GM18519 (cell line): ENCODE data around the gene GBX1.

Source experiments
- ATAC-seq: cut with Tn5 transposase; IDR thresholded peaks from one replicate; pipeline ENCODE4 v1.9.1; 2021; ENCODE audit warnings: mild to moderate bottlenecking, moderate library complexity; ENCODE audit not compliant: unreplicated experiment, low FRiP score

GBX1 gene

DNA sequence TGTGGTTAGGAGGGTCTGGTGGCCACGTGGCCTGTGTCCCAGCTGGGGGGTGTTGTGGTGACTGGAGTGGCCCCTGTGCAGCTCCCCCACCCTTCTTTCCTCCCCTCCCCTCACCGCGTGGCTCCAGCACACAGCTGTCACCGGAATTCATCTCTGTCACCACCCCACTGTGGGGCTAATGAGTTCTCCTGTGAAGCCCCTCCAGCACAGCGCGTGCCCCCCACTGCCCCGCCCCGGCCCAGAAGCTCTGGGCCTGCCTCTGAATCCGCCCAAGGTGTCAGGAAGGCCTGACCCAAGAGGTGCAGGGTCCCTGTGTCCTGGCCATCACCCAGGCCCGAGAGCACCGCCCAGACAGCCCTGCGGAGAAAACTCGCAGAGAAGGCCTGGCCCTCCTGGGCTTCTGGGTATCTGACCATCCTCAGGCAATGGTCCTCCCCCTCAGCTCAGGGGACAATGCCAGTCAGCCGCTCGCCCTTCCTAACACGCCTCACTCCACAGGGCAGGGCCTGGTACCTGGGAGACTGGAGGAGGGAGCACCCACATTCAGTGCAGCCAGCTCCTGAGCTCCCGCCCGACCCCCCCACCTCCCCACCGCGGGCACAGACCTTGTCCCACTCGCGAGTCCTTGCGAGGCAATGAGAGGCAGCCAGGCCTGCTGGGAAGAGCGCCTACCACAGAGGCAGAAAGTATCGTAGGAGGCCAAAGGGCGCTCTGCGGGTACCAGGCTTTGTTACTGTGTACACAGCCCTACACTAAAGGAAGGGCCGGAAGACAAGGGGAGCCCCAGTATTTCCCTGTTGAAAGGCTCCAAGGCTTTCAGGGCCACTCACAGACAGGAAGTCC, 38.2 kb downstream of the GBX1 start:
- ATAC-seq, result no peak

DNA sequence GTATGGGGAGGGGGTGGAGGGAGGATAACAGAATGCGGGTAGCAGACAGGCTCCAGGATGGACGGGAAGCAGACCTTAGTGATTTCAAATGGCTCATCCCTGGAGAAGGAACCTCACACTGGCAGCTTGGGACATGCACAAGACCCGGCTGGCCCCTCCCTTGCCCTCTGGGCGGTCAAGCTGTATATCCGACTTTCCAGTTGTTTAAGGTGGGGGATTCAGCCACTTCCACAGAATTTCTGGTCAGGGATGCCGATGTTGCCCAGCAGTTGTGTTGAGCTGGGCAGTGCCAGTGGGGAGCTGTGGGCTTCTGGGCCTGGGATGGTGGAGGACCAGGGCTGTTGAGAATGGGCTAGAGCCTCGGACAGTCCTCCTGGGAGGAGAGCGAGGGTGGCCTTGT, 38.8 kb downstream of the GBX1 start:
- no peak for ATAC-seq

DNA sequence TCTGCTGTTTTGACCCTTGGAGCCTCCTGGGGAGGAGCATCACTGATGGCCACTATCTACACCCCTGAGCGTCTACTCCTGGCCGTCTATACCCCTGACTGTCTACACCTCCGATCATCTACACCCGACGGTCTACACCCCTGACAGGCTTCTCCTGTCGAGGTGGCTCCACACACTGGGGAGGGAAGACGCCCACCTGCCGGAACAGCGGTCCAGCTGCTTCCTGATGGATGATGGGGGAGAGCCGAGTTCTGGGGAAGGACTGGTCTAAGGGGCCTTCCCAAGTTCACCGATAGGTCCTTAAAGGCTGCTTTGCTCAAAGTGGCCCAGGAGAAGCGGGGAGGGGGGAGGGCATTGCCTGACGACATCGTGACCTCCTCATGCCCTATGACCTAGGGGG, 39.4 kb downstream of the GBX1 start:
- ATAC-seq, result no peak

DNA sequence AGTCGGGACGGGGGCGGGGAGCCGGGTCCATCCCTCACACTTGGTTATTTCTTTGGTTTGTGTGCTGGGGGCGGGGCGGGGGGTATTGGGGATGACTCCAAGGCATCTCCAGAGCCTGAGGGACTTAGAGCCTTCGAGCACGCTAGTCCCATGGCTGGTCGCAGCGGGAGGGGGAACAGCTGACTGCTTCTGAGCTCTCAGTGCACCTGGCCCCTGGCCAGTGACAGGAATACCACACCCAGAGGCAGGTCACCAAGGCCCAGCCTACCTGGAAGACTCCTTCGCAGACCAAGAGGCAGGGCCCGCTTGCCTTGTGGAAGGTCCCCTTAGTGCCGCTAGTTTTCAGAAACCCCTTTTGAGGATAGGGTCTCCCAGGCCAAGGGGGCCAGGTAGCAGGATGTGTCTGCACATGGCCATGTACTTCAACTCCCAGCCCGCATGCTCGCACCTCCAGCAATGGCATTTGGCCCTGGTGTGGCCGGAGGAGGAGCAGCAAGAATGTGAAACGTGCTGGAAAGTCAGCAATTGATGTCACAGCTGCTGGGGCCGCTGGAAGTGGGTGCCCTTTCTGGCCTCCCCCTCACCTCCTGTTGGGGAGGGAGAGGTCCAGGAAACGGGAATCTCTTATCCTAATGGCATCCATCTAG, 40.9 kb downstream of the GBX1 start:
- ATAC-seq, result no peak

DNA sequence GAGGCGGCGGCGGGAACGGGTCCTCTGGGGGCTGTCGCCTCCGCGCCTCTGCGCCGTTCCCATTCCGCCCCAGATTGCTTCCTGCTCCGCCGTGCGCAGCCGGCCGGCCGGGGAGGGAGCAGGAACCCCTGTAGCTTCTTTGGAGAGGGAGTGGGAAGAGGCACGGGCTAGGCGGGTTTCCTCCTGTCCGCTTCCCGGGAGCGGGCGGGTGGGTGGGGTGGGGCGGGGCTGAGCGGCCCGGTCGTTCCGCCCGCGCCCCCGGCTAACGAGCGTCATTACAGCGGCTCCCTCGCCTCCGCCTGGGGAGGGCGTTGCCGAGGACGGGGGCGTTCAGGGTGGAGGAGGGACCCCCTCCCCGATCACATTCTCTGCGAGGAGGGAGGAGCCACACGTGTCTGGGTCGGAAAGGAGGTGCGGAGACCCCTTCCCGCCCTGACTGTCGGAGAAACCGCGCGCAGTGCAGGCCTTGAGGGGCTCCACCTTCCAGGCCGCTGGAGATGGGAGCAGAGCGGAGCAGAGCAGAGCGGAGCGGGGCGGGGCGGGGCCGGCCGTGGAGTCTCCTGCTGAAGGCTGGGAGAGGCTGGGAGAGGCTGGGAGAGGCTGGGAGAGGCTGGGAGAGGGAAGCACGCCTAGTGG, 41.5 kb downstream of the GBX1 start:
- no peak for ATAC-seq

DNA sequence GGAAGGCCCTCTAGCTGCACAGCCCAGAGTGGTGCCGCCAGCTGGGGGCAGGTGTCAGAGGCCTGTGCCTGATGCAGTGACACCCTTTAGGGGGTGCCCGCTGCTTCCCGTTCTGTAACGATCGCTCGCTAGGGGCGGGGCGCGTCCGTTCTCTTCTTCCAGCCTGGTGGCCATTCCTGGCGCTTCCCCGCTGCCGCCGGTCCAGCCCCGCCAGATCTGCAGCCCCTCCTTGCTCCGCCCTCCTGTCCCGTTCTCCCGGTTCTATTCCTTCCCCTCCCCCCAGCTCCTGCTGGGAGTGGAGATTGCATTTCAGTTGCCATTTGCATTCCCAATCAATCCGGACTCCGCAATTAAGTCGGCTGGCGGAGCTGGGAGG, 42.0 kb downstream of the GBX1 start:
- no peak for ATAC-seq

DNA sequence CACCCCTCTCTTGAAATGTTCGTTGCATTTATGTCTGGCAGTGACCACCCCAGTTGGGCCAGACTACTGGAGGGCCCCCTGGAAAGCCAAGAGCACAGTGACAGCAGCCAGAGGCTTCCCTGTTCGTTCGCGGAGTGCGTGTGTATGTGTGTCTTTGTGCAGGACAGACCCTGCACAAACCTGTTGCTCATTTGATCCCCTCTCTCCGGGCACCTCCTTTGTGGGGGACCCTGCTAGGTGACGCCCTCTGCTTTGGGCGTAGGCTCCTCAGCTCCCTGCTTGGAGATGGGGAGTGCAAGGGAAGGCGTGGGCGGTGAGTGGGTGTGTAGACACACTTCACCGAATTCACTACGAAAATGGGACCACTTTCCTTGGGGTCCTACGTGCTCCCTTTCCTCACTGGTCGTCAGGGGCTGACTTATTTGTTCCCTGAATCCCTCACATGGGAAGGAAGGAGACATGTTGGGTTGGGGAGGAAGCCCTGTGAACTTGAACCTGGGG, 42.5 kb downstream of the GBX1 start:
- no peak for ATAC-seq

DNA sequence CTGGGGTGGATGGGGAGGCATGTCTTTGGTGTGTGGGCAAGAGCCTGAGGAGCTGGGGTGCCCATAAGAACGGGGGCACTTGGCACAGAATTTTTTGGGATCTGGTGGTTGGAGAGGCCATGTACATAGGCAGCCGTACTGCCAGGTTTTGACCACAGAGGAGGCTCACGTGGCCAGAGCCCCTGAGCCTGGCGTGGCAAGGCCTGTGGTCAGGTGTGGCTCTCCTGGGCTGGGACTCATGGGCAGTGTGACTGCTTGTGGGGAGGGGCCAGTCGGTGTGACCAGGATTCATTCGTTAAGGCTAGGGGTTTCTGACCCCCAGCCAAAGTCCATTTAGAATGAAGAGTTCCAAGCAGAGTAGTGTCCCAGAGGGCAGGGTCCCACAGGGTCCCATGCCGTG, 43.0 kb downstream of the GBX1 start:
- no peak for ATAC-seq

DNA sequence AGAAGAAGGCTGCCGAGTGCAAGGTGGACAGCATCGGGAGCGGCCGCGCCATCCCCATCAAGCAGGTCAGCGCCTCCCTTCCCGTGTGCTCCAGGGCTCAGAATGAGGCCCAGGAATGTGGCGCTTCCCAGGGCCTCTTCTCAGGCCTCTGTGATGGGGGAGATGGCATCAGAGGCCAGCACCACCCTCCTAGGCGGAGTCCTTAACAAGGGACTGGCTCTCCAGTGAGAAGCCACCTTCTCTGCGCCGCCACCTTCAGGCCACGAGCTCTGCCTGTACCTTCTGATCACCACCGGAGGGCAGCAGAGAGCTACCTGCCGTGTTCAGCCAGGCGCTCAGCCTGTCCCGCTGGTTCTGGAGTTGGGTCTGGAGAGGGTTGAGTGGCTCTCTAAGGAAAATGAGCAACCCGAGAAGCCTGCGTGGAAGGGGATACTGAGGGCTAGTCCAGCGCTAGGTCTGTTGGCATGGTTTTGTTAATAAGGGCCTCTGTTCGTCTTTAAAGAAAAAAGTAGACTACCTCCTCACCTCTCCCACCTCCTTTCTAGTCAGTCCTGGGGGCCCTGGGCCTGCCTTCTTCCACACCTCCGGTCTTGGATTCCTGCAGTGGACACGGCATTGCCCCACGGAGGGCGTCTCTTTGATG, 43.6 kb downstream of the GBX1 start:
- ATAC-seq, result peak; percentile 69

DNA sequence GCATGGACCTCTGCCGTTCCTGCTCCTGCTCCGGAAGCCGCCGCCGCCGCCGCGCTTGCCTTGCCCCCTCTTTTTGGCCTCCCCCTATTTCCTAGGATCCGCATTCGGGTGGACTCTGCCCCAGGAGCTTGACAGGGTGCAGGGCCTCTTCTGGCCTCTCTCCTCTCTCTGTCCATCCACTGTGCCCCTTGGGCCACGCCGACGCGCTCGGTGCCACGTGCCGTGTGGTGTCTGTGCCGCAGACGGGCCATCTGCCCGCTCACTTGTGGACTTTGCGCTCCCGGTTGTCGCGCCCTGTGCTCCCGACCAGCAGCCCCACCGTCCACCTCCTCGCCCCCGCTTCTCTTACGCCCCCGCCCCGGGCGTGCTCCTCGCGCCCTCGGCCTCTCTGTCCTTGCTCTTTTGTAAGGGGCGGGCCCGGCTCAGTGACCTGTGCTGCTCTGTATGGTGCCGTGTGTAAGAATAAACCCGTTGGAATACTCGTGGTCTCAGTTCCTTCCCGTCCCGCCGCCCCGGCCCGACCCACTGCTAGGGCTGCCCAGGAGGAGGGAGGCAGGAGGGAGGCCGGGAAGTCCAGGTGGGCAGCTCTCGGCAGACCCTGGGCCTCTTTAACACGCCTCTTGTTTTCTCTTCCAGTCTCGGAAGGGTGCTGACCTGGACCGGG, 44.2 kb downstream of the GBX1 start:
- no peak for ATAC-seq

DNA sequence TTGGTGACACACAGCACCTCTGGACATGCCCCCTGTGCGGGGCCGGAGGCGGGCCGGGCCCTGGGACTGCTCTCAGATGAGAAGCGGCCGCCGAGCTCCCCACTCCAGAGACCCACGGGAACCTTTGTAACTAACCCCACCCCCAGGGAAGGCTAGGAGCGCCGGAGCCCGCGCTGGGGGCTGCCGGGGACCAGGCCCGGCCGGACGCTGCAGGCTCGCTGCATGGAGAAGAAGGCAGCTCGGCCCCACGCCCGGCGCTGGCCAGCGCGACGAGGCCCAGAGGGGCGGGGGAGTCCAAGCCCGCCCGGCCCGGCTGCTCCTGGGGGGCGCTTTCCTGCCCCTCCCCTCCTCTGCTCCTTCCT, 44.7 kb downstream of the GBX1 start:
- no peak for ATAC-seq

DNA sequence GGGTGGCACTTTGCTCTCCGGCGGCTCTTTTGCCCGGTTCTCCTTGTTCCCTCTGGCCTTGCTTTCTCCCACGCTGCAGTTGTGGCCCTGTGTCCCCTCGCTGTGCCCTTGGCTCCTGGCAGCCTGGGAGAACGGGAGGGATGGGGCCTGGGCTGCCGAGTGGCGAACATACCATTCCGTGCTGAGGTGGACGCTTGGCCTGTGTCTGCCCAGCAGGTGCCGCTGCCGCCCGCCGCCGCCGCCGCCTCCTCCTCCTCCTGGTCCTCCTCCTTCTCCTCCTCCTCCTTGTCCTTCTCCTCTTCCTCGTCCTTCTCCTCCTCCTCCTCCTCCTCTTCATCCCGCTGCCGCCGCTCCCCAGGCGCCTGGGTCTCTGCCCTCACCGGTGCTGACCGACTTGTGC, 45.2 kb downstream of the GBX1 start:
- no peak for ATAC-seq

DNA sequence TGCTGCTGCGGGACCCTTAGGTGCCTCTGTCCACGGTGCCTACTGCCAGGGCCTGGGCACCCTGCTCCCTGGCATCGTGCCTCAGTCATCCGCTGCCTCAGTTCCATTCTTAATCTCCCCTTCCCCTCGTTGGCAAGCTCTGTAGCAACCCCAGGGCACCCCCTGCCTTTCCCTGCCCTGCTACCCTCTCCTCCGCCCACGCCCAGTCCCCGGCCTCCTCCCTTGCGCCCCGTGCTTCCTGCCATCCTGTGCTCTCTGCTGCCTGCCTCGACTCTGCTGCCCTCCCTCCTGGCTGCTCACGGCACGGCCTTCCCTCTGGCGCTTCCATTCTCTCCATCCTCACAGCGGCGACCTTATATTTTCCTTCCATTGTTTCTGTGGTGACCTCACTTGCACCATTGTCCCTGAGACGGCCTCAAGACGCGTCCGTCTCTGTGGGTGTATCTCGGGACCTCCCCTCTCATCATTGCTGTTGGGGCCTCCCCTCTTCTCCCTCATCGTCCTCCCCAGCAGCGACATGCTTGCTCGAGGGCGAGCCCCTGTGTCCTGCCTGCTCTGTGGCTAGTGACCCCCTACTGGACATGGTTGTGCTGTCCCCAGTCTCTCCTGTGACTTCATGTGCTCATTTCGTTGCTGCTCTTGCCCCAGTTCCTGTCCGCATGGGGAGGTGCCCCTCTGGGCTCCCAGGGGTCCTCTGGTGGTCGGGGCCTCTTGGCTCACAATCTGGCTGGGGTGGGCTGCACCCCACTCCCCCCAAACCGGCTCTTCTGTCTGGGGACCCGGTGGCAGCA, 45.9 kb downstream of the GBX1 start:
- ATAC-seq, result no peak

DNA sequence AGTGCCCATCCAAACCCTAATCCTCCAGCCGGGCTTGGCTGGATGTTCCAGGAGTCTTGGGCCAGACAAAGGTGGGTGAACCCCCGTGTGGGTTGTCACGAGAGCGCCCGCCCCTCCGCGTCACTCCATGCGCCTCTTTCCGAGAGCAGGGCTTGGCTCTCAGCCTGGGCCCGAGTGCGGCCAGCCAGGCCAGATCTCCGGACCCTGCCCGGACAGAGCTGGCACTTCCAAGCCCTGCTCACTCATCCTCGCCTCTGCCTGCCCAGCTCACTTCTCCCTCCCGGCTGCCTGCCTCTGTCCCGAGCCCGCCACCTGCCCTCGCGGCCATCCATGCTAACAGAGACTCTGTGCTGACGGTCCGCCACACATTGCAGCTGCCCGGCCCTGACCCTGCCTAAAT, 46.6 kb downstream of the GBX1 start:
- ATAC-seq, result no peak

DNA sequence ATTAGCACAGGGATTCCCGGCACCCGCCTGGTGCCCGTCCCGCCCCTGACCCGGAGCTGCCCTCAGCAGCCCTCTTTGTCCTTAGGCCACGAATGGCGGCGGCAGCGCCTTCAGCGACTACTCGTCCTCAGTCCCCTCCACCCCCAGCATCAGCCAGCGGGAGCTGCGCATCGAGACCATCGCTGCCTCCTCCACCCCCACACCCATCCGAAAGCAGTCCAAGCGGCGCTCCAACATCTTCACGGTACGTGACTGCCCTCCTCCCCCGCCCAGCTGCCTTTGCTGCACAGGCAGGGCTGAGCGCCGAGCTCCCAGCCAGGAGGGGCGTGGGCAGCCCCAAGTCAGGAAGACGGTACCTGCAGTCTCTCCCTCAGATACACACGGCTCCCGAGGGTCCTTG, 47.6 kb downstream of the GBX1 start:
- no peak for ATAC-seq

DNA sequence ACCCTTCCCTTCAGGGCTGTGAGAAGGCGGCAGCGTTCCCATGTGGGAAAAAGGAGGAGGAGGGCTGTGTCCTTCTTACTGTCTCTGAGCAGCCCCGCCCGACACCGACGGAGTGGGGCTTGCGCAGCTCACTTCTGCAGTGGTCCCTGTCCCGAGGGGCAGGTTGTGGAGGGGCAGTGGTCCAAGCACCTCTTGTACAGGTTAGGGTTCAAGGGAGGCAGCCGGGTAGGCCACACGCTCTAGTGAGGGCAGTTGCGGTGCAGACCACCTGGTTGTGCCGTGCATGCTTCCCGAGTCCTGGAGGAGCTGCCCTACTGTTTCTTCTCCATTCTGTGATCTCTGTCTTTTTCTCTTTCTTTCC, 48.5 kb downstream of the GBX1 start:
- ATAC-seq, result no peak

DNA sequence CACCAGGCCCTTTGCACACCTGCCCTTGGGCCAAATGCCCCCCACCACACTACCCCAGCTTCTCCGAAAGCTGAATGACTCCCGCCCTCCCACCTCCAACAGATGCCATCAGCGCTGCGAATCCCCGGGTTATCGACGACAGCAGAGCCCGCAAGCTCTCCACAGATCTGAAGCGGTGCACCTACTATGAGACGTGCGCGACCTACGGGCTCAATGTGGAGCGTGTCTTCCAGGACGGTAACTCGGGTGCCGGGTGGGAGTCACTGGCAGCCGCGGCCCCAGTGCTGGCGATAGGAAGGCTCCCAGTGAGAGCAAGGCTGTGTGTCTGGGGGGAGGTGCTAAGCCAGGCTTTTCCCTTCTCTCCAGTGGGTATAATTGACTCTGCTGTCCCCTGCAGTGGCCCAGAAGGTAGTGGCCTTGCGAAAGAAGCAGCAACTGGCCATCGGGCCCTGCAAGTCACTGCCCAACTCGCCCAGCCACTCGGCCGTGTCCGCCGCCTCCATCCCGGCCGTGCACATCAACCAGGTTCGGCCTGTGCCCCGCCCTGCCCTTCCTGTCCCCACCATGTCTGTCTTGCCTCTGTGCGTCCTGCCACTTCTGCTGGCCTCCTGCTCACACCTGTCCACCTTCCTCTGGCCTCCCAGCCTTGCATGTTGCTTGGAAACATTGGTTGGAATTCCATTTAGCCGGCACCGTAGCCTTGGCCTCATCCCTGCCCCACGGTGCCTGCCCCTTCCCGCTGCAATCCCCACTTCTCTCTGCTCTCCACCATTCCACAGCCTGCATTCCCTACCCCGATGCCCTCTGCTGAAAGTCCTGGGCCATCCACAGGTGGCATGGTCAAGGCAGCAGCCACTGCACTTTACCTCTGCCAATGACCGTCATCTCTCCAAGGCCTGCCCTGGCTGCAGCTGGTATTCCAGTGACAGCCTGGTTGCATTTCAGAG, 49.1 kb downstream of the GBX1 start:
- ATAC-seq, result no peak

DNA sequence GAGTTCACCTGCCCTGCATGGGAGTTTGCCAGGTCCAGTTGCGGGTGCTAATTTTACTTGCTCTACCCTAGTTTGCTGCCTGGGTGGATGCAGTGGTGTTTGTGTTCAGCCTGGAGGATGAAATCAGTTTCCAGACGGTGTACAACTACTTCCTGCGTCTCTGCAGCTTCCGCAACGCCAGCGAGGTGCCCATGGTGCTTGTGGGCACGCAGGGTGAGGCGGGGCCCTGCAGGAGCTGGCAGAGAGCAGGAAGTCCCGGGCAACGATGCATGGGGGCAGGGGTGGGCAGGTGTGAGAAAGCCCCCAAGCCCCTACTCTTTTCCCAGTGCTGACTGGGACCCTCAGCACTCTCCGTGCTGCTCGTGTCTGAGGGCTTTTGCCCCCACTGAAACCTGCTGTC, 49.9 kb downstream of the GBX1 start:
- no peak for ATAC-seq
